HG02884 (cell line): ENCODE data around the gene KRTAP12-3.
"Not testable (repeated sequence)": the region's sequence is repeated elsewhere in the genome, so short reads cannot be mapped to it uniquely, and the experiment has no call there.

Experiments
- ATAC-seq: cut with Tn5 transposase; IDR thresholded peaks from one replicate; pipeline ENCODE4 v1.9.1; 2021; ENCODE audit warnings: mild to moderate bottlenecking, moderate library complexity; ENCODE audit not compliant: unreplicated experiment

The KRTAP12-3 gene

DNA sequence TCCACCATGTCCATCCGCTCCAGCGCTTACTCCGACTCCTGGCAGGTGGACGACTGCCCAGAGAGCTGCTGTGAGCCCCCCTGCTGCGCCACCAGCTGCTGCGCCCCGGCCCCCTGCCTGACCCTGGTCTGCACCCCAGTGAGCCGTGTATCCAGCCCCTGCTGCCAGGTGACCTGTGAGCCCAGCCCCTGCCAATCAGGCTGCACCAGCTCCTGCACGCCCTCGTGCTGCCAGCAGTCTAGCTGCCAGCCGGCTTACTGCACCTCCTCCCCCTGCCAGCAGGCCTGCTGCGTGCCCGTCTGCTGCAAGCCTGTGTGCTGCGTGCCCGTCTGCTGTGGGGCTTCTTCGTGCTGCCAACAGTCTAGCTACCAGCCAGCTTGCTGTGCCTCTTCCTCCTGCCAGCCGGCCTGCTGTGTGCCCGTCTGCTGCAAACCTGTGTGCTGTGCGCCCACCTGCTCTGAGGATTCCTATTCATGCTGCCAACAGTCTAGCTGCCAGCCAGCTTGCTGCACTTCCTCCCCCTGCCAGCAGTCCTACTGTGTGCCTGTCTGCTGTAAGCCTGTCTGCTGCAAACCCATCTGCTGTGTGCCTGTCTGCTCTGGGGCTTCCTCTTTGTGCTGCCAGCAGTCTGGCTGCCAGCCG, 30.4 kb upstream of the KRTAP12-3 start:
- ATAC-seq, result not testable (repeated sequence)

DNA sequence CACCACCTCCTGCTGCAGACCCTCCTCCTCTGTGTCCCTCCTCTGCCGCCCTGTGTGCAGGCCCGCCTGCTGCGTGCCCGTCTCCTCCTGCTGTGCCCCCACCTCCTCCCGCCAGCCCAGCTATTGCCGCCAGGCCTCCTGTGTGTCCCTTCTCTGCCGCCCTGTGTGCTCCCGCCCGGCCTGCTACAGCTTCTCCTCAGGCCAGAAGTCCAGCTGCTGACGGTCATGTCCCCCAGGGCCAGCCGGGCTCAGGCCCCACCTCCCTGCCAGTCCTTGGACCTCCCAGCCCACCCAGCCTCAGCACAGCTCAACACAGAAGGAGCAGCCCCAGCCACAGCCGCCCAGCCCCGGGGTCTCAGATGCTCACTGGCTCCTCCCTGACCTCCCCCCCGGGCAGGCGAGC, 29.9 kb upstream of the KRTAP12-3 start:
- not testable (repeated sequence) for ATAC-seq

DNA sequence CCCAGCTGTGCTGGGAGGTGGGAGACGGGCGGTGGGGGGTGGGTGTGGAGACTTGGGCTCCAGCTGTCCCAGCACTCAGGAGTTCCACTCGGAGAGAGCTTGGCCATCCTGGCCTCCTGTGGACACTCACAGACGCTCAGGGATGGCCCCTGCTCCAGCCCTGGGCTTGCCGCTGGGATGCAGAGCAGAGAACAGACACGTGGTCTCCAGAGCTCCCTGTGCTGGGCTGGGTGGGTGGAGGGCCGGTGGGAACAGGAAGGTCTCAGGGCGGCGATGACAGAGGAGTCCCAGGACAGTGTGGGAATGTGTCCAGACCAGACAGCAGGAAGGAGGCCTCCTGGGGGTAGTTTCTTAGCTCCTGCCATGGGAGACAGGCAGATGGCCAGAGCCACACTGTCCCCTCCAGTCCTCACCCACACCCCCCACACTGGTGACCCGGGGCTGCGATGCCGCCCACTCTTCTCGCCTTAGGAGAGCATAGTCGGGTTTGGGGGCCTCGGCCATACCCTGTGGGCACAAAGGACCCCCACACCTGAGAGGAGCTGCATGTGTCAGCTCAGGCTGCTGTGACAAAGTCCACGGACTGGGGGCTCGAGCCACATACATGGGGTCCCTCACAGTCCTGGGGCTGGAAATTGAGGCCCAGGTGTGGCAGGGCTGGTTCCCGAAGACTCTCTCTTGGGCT, 28.9 kb upstream of the KRTAP12-3 start:
- no peak for ATAC-seq

DNA sequence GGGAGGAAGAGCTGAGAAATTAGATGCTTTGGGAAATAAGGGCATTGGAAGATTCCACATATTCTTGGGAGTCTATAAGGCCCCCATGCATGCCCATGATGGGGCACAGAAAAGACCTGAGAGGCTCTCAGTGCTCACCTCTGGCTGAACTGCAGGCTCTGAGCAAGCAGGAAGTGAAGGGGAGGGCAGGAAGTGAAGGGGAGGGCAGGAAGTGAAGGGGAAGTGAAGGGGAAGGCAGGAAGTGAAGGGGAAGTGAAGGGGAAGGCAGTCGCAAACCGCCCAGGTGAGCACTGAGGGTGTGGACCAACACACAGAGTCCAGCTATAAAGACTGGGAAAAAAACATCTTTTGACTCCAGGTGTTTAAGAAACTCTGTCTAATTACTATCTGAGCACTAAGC, 27.3 kb upstream of the KRTAP12-3 start:
- no peak for ATAC-seq

DNA sequence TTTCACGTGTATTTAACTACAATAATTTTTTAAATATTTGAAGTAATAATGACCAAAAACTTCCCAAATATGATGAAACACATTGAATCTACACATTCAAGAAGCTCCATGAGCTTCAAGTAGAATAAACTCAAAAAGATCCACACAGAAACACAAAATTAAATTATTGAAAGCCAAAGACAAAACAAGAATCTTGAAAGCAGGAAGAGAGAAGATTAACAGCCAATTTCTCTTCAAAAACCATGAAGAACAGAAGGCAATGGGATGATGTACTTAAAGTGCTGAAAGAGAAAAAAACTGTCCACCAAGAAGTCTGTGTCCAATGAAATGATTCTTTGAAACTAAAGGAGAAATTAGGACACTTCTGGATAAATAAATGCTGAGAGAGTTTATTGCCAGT, 25.7 kb upstream of the KRTAP12-3 start:
- ATAC-seq, result no peak

DNA sequence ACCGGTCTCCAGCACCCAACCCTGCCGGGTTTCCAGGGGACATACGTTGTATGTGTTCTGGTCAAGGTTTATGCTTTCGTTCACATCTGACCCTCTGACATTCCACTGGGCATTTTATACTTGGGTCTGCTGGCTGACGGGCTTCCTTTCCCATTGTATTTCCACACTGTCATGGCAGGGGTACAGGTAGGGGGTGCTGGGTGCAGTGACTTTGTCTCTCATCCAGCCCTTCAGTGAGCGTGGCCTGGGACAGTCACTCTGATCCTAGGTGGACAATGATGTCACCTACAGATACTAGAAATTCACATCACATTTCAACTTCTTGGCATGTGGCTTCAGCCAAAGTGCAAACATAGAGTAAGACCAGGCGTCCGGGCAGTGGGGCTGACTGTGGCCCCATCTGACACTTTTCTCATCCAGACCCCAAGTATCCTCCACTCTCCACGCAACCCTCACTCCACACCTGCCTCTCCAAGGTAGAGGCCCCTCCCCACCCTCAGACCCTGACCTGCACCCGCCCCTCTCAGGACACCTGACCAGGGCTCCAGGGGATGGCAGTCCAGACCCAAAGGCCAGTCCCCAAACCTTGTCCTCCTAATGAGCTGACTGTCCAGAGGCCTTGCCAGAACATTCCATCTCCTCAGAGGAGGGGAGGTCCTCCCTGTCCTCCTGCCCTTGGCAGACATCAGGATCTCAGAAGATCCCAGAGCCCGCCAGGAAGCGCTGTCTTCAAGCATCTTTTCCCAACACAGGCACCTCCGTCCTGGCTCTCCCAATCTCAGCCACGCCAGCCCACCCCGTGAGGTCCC, 21.3 kb upstream of the KRTAP12-3 start:
- no peak for ATAC-seq

DNA sequence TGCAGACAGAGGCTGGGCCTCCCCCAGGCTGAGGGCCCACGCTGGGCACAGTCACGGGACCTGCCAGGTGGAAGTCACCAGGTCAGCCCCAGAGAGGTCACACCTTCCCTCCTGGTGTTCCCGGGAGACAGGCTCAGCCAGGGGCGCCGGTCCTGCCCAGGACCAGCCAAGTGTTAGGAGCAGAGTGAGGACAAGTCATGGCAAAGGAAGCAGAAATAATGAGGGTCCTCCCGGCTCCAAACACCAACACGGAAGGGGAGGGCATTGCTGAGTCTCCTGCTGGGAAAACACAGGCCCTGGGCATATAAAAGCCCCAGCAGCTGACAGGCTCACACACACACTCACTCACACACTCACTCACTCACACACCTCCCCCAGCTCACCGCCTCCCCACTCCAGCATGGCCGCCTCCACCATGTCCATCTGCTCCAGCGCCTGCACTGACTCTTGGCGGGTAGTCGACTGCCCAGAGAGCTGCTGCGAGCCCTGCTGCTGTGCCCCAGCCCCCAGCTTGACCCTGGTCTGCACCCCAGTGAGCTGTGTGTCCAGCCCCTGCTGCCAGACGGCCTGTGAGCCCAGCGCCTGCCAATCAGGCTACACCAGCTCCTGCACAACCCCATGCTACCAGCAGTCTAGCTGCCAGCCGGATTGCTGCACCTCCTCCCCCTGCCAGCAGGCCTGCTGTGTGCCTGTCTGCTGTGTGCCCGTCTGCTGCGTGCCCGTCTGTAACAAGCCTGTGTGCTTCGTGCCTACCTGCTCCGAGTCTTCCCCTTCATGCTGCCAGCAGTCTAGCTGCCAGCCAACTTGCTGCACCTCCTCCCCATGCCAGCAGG, 20.5 kb upstream of the KRTAP12-3 start, which contains the start of gene KRTAP10-10:
Gene KRTAP10-10, plus strand, starts transcription at position 339 of the 833 bp plus-strand sequence. Its CDS starts 62 bp downstream, at position 401.
- no peak for ATAC-seq

DNA sequence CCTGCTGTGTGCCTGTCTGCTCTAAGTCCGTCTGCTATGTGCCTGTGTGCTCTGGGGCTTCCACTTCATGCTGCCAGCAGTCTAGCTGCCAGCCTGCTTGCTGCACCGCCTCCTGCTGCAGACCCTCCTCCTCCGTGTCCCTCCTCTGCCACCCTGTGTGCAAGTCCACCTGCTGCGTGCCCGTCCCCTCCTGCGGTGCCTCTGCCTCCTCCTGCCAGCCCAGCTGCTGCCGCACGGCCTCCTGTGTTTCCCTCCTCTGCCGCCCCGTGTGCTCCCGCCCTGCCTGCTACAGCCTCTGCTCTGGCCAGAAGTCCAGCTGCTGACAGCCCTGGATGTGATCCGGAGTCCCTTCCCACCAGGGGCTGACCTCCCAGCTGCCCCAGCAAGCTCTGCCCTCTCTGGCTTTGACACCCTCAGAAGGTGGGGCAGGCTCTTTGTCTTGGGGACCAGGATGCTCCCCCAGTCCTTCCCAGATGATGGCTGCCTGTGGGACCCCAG, 19.8 kb upstream of the KRTAP12-3 start:
- not testable (repeated sequence) for ATAC-seq

DNA sequence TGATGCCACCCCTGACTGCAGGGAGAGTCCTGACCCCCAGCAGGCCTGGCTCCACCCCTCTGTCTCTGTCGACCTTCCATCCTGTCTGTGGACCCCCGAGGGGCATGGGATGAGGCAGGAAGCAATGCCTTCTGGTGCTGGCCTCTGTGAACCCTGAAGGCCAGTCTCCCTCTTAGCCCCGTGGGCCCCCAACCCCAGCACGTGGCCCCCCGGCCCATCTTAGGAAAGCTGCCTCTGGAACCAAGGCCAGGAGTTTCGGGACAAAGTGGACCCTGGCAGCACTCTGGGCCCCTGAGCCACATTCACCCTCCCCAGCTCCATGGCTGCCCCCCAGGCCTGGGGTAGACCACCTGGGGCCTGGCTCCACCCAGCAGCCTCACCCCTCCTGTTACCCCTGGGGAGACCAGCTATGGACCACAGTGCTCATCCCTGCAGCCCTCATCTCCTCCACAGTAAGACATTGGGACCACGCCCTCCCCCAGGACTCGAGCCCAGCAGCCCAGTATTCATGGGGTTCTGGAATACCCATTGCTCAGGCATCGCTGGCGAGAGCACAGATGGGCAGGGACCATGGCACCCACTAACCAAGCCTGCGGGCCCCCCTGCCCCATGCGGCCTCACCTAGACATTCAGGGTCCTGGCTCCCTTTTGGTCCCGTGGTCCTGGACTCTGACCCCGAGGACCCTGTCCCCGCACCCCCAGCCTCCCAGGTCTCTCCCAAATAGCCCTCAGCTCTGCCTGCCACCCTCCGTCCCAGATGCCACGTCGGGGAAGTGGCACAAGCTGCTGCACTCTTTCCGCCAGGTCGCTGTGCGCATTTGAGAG, 19.0 kb upstream of the KRTAP12-3 start:
- not testable (repeated sequence) for ATAC-seq

DNA sequence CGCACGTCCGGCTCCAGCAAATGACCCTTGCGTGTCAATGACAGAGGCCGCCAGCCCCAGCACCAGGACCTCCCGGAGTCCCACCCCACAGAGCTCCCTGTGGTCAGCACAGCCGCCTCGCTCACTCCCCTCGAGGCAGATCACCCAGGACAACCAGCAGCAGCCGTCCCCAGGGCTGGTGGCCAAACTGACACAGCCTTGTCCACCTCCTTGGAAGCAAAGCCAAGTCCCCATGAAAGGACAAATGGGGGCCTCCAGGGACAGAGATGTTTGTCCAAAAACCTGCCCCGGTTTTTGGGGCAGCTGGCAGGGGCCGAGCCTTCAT, 18.4 kb upstream of the KRTAP12-3 start:
- no peak for ATAC-seq

DNA sequence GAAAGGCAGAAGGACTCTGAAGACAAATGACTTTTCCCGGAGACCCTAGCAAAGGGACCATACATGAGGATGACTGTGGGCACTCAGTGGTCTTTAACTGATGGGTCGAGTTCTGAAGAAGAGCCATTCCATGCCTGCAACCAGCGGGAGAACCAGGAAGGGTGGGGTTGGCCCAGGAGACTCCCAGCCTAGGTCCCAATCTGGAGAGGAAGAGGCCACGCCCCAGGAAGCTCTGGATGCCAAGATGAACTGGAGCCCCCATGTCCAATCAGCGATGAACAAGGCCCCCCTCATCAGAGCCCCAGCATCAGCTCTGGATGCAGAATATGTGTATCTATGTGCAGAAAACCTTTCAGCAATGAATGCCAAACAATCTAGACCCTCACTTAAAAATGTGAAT, 17.0 kb upstream of the KRTAP12-3 start:
- ATAC-seq, result no peak

DNA sequence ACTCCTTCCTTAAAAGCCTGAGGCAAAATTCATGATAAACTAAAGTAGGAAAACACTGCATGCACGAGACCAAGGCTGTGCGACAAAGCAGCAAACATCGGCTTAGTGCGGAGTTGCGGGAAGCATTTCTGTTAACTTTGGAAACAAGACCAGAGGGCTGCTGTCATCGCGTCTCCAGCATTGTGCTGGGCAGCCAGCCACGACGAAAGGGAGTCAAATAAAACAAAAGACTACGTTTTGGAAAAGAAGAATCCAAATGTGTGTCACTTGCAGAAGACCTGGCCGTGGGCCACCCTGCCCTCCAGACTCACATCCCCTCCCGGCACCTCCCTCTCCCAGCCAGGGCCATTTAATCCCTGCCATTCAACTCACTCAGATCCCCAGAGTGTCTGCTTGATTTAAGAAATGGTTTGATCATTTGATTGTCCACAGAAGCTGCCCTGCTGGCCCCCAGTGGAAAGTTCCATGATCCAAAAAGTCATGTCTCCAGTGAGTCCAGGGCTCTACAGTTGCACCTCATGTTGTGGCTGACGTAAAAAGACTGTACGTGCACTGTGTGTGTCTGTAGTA, 13.9 kb upstream of the KRTAP12-3 start:
- no peak for ATAC-seq

DNA sequence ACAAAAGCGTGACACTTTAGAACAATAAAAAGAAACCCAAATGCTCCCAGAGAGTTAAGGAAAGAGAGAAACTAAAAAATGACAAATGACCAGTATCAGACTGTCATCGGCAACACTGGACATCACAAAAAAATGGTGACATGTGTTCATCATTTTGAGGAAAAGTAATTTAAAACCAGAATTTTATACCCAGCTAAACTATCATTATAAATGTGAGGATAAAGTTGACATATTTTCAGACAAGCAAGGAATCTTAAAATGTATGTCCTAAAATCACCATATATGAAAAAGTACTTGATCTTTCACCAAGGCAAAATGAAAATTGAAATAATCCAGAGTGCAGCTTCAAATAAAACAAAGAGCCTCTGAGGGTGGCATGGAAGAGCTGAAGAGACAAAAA, 12.9 kb upstream of the KRTAP12-3 start:
- no peak for ATAC-seq

DNA sequence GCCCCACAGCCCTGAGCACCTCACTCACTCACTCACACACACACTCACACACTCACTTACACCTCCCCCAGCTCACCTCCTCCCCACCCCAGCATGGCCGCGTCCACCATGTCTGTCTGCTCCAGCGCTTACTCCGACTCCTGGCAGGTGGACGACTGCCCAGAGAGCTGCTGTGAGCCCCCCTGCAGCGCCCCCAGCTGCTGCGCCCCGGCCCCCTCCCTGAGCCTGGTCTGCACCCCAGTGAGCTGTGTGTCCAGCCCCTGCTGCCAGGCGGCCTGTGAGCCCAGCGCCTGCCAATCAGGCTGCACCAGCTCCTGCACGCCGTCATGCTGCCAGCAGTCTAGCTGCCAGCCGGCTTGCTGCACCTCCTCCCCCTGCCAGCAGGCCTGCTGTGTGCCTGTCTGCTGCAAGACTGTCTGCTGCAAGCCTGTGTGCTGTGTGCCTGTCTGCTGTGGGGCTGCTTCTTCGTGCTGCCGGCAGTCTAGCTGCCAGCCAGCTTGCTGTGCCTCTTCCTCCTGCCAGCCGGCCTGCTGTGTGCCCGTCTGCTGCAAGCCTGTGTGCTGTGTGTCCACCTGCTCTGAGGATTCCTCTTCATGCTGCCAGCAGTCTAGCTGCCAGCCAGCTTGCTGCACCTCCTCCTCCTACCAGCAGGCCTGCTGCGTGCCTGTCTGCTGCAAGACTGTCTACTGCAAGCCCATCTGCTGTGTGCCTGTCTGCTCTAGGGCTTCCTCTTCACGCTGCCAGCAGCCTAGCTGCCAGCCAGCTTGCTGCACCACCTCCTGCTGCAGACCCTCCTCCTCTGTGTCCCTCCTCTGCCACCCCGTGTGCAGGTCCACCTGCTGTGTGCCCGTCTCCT, 11.1 kb upstream of the KRTAP12-3 start, which contains the start of gene KRTAP10-11:
Gene KRTAP10-11, plus strand, starts transcription at position 49 of the 856 bp plus-strand sequence. Its CDS starts 45 bp downstream, at position 94.
- ATAC-seq, result not testable (repeated sequence)

DNA sequence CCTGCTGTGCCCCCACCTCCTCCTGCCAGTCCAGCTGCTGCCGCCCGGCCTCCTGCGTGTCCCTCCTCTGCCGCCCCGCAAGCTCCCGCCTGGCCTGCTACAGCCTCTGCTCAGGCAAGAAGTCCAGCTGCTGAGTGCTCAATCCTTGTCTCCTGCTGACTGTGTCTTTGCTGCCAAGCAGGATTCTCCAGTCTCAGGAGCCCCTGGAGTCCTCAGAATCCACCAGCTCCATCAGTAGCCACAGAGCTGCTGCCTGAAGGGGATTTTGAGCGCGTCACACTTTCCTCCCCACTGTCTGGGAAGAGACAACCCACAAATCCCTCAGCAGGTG, 10.5 kb upstream of the KRTAP12-3 start:
- ATAC-seq, result no peak

DNA sequence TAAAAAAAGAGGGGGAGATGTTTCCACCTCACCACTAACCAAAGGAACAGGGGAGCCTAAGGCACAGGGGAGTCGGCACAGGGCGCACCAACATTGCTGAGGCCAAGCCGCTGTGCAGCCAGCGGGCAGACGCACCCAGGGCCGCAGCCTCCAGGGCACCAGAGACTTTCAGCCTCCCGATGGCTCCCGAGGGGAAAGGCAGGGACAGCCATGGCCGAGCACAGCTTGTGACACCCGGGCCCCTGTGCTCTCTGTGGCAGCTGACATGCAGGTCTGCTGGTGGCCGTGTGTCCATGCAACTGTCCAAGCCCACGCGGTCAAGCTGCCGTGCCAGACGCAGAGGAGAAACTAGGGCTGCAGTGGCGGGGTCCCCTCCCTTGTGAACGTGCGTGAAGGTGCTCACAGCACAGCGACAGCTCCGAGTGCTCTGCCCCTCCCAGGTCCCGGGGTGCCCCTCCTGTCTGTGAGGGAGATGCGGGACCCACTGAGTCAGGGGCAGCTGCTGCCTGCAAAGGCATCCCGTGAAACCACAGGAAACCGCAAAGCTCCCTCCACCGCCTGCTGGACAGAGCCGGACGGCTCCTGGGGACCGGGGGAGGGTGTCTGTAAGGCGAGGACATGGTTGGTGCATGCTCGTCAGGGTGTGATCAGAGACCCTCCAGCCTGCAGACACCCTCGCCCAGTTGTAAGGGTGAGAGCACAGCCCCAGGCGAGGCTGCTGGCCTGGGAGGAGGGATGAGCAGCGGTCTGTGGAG, 9.0 kb upstream of the KRTAP12-3 start:
- ATAC-seq, result no peak

DNA sequence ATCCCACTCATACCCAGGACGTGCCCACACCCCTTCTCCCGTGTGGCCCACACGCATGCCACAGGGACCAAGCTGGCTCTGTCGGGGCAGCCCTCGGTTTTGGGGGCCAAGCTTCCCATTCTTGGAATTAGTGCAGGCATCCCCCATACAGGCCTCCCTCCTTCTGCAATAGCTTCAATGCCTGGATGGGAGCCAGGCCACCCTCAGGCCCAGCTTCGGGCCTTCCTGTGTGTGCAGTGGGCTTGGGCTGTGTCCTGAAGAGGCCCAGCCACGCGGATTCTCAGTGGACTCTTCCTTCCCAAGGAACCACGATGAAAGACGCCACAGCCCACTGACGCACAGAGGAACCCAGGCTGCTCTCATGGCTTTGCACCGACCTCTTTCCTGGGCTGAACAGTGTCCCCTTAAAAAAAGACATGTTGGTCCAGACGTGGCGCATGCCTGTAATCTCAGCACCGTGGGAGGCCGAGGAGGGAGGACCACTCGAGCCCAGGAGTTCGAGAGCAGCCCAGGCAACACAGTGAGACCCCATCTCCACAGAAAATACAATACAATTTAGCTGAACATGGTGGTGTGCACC, 8.1 kb upstream of the KRTAP12-3 start:
- no peak for ATAC-seq
